ENCODE measurements around the gene EDNRA. TPM values are rescaled to one million over a fixed set of nuclear protein-coding genes. Genes with fewer than 3 reads are reported as not detected.
"Not testable (repeated sequence)": the region's sequence is repeated elsewhere in the genome, so short reads cannot be mapped to it uniquely, and the experiment has no call there.

EDNRA gene
- total RNA-seq, result 10 to 100 TPM in 1 of 4 donors, 1 to 10 TPM in 3; 3.4 to 18.7 (median 7.7) TPM

DNA sequence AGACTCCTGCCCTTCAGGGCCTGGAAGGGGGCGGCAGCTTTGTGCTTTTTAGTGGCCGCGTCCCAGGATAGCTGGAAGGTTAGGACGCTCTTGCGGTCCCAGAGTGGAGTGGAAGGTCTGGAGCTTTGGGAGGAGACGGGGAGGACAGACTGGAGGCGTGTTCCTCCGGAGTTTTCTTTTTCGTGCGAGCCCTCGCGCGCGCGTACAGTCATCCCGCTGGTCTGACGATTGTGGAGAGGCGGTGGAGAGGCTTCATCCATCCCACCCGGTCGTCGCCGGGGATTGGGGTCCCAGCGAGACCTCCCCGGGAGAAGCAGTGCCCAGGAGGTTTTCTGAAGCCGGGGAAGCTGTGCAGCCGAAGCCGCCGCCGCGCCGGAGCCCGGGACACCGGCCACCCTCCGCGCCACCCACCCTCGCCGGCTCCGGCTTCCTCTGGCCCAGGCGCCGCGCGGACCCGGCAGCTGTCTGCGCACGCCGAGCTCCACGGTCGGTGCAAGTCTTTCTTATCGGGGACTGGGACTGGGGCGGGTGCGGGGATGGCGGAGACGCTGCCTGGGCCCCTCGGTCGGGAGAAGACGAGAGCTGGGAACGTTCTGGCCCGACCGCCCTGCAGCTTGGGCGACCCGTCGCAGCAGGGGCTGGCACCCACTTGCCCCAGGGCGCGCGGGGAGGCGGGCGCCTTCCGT lies at the start of gene EDNRA:
Gene EDNRA, plus strand, starts transcription at position 207 of the 686 bp plus-strand sequence. CDS start 4,585 bp downstream, outside the sequence.
- peak within 1 kb of the TSS; percentile 55 to 57 for H3K4me3 ChIP-seq
- TF ChIP-seq POLR2AphosphoS5 (IDR thresholded peaks at IDR 0.05) (no peak), EP300 (IDR thresholded peaks at IDR 0.05) (no peak), POLR2A (IDR thresholded peaks at IDR 0.05) (no peak)
- TF ChIP-seq, protein P1, sequence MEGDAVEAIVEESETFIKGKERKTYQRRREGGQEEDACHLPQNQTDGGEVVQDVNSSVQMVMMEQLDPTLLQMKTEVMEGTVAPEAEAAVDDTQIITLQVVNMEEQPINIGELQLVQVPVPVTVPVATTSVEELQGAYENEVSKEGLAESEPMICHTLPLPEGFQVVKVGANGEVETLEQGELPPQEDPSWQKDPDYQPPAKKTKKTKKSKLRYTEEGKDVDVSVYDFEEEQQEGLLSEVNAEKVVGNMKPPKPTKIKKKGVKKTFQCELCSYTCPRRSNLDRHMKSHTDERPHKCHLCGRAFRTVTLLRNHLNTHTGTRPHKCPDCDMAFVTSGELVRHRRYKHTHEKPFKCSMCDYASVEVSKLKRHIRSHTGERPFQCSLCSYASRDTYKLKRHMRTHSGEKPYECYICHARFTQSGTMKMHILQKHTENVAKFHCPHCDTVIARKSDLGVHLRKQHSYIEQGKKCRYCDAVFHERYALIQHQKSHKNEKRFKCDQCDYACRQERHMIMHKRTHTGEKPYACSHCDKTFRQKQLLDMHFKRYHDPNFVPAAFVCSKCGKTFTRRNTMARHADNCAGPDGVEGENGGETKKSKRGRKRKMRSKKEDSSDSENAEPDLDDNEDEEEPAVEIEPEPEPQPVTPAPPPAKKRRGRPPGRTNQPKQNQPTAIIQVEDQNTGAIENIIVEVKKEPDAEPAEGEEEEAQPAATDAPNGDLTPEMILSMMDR (IDR thresholded peaks at IDR 0.05), result no peak
- H3K9me3 ChIP-seq, result no peaks in the 10 kb centered on the region
- peak; percentile 34 for ATAC-seq
- WGBS, 2 donors (ENCODE audit: low coverage in 1 of 2), result 1 to 5% methylated on average over 3 to 14 of the region's 68 CpGs
- no peaks in the 10 kb centered on the region for H3K36me3 ChIP-seq
- peaks cover 31% of the 10 kb centered on the region for H3K27me3 ChIP-seq
- peak within 1 kb of the TSS; percentile 18 to 69 (median 58) for H3K27ac ChIP-seq
- H3K4me1 ChIP-seq, result peaks cover 0 to 20% (median 0%) of the 10 kb centered on the region in 3 donors

DNA sequence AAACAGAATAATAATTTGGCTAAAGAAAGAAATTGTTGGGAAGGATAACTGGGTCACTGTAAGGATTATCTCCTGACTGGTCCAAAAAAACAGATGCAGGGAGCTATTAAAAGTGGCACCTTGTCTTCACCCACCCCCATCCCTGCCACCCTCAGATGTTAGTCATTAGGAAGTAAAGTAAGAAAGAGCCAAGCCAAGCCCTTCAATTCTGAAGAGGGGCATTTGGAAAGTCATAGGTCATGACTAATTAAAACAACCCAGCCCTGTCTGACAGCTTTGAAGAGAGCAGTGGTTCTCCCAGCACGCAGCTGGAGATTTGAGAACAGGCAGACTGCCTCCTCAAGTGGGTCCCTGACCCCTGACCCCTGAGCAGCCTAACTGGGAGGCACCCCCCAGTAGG lies 46.5 kb upstream of the EDNRA start:
- H3K27ac ChIP-seq, H3K36me3 ChIP-seq, H3K27me3 ChIP-seq, ATAC-seq, H3K4me1 ChIP-seq, H3K4me3 ChIP-seq: not testable (repeated sequence)
- H3K9me3 ChIP-seq, result peaks cover 0 to 14% (median 0%) of the 10 kb centered on the region in 3 donors
- 20% methylated on average over 1 of the region's 1 CpG; no CpG with 5 or more reads in 1 of the 2 donors for WGBS, 2 donors (ENCODE audit: low coverage in 1 of 2)

DNA sequence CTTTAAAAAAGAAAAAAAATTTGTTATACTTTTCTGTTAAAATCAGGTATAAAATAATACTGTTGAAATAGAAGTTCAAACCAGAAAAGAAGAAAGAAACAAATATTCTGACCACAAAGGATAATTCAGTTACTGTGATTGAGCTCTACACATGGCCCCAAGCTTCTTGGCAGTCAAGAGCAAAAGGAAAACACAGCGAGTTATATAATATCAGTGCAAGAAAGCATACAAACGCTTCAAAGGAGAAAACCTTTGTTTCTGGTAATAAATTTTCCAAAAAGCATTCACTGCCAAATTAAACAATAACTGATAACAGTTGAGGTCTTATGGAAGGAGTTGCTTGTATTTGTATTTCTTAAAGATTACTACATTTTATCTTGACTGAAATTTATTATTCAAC lies 40.5 kb upstream of the EDNRA start:
- Histone ChIP-seq H3K9me3 (no peaks in the 10 kb centered on the region), H3K4me1 (no peaks in the 10 kb centered on the region), H3K36me3 (no peaks in the 10 kb centered on the region), H3K27ac (no peak overlapping the region), H3K27me3 (no peaks in the 10 kb centered on the region), H3K4me3 (no peak overlapping the region)
- TF ChIP-seq POLR2A (IDR thresholded peaks at IDR 0.05) (no peak), POLR2AphosphoS5 (IDR thresholded peaks at IDR 0.05) (no peak), EP300 (IDR thresholded peaks at IDR 0.05) (no peak)
- TF ChIP-seq, protein P1 (IDR thresholded peaks at IDR 0.05), result no peak
- no peak for ATAC-seq
- WGBS, 2 donors (ENCODE audit: low coverage in 1 of 2), result 56 to 64% methylated on average over 2 of the region's 2 CpGs

DNA sequence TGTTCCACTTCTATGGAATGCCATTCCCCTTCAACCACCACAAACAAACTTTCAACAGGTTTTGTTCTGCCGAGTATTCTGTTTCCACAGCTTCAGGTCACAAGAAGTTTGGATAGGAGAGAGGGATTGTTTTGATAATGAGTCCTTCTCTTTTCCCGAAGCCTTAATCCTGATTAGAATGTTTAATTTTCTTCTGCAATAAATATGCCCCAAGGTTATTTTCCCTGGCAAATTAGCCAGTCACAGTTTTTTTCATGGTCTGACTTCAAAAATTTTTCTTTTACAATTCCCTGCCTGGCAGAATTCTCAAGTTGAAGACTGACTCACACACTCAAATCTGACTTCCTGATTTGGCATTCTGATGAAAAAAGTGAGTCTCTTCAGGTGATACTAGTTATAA lies 33.1 kb upstream of the EDNRA start:
- Histone ChIP-seq H3K27me3 (no peaks in the 10 kb centered on the region), H3K36me3 (no peaks in the 10 kb centered on the region), H3K27ac (no peak overlapping the region), H3K9me3 (no peaks in the 10 kb centered on the region), H3K4me1 (no peaks in the 10 kb centered on the region), H3K4me3 (no peak overlapping the region)
- TF ChIP-seq, protein P1 (IDR thresholded peaks at IDR 0.05), result no peak
- no peak for TF ChIP-seq EP300 (IDR thresholded peaks at IDR 0.05)
- no peak for TF ChIP-seq POLR2AphosphoS5 (IDR thresholded peaks at IDR 0.05)
- TF ChIP-seq POLR2A (IDR thresholded peaks at IDR 0.05), result no peak
- 39 to 43% methylated on average over 2 of the region's 2 CpGs for WGBS, 2 donors (ENCODE audit: low coverage in 1 of 2)
- ATAC-seq, result no peak

DNA sequence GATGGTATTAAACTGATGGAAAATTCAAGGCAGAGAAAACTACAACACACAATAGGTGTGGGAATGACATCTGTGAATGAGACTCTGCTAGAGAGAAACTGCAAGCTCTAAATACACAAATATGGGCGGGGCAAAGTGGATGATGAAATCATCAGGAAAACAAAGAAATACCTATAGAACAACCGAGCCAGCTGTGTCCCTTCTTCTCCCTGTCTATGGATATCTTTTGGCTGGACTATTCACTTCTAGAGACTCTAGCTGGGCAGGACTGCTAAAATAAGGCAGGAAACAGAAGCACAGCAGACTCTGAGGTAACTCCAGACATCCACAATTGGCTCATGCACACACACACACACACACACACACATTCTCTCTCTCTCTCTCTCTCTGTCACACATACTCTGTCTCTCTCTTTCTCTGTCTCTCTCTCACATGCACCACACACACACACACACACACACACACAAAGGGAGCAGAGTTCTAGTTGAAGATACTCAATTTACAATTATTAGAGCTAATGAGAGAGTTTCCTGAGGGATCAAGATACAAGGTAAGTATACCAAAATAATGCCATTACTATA lies 27.2 kb upstream of the EDNRA start:
- no peaks in the 10 kb centered on the region for H3K27me3 ChIP-seq
- no peak for TF ChIP-seq EP300 (IDR thresholded peaks at IDR 0.05)
- TF ChIP-seq POLR2A (IDR thresholded peaks at IDR 0.05), result no peak
- no peak for TF ChIP-seq POLR2AphosphoS5 (IDR thresholded peaks at IDR 0.05)
- TF ChIP-seq, protein P1 (IDR thresholded peaks at IDR 0.05), result no peak
- 48% methylated on average over 2 of the region's 2 CpGs for WGBS, 2 donors (ENCODE audit: low coverage in 1 of 2)
- ATAC-seq, result no peak
- H3K9me3 ChIP-seq, result no peaks in the 10 kb centered on the region
- no peaks in the 10 kb centered on the region for H3K4me1 ChIP-seq
- H3K4me3 ChIP-seq, result no peak overlapping the region
- H3K27ac ChIP-seq, result no peak overlapping the region
- no peaks in the 10 kb centered on the region for H3K36me3 ChIP-seq
